ENCODE measurements around the gene RILPL1.
"Not testable (repeated sequence)": the region's sequence is repeated elsewhere in the genome, so short reads cannot be mapped to it uniquely, and the experiment has no call there.

The RILPL1 gene

DNA sequence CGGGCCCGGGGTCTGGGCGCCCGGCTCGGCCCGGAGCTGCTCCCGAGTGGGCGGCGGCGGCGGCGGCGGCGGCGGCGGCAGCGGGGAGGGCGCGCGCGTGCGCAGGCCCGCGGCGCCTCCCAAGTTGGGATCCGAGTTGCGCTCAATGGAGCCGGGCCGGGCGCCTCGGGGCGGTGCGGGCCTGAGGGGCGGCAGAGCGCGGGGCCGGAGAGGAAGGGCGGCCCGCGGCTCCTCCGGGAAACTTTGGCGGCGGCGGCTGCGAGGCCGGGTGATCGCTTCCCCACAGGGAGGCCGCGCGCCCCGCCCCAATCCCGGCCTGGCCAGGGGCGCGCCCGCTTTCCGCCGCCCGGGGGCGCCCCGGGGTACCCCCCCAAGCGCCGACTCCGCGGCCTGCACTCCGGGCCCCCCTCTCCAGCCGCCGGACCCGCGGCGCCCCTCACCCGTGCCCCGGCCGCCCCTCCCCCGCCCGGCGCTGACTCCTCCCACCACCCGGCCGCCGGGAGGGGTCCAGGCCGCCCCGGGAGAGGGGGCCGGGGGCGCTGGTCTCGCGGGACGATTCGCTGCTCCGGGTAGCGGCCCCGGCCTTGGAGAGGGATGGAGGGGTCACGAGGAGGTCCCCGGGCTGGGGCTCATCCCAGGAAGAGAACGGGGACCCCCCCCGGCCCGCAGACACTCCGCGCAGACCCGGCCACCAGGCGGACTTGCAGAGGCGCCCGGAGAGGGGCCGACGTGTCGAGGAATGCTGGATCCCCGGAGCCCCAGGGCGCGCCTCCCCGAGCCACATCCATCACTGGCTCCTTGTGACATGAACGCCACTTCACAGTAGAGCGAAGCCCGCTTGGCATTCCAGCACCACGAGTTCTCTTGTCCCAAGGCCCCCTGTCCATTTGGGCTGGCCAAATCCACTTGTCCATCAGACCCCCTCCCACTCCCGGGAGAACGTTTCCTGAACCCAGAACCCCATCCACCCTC lies at the start of gene RILPL1:
TSS of gene RILPL1 (minus strand) at position 48 of the 972 bp plus-strand sequence. CDS start 237 bp downstream, outside the sequence.
- peak; percentile 26 for DNase-seq

DNA sequence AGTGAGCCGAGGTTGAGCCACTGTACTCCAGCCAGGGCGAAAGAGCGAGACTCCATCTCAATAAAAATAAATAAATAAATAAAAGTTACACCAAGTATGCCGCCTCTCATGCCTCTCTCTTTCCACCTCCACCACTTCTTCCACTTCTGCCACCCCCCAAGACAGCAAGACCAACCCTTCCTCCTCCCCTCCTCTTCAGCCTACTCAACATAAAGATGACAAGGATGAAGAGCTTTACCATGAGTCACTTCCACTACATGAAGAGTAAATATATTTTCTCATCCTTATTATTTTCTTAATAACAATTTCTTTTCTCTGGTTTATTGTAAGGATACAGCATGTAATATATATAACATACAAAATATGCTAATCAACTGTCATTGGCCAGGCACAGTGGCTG lies 47.3 kb upstream of the RILPL1 start:
- DNase-seq = no peak

- DNase-seq = not testable (repeated sequence)
These were observed 45.3 kb upstream of the RILPL1 start for GRCh38 chr12:123578829-123579228.

- no peak for DNase-seq
These were observed 44.7 kb upstream of the RILPL1 start for GRCh38 chr12:123578243-123578642.

- no peak for DNase-seq
These were observed 43.1 kb upstream of the RILPL1 start for GRCh38 chr12:123576611-123577010.

DNA sequence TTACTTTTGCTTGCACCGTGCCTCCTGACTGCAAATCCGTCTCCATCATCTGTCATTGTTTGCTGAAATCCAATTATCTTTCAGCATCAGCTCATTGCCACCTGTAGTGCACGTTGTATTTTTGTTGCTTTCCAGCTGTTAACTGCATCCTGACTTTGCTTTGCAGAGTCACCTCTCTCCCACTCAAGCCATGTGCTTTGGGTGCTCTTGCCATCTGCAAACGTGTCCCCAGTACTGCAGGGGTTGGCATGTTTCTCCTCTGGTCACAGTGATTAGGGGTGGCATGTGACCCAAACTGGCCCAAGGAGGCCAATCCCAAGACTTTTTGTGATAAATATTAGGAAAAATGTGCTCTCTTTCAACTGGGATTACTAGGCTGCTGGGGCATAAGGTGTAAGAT lies 40.4 kb upstream of the RILPL1 start:
- no peak for DNase-seq

GRCh38 chr12:123572391-123572790 lies 38.9 kb upstream of the RILPL1 start:
- DNase-seq = no peak

- DNase-seq = no peak
These were observed 37.9 kb upstream of the RILPL1 start for GRCh38 chr12:123571343-123571813.

GRCh38 chr12:123559468-123559867 lies 25.9 kb upstream of the RILPL1 start:
- no peak for DNase-seq

DNA sequence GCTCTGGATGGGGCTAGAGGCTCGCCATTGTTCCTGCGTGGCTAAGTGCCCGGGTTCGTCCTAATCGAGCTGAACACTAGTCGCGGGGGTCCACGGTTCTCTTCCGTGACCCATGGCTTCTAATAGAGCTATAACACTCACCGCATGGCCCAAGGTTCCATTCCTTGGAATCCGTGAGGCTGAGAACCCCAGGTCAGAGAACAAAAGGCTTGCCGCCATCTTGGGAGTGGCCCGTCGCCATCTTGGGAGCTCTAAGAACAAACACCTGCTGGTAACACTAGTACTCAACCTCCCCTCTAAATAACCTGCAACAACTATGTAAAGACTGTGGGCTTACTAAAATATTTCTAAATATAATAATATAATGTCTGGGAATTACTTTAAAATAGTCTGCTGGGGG lies 25.0 kb upstream of the RILPL1 start:
- not testable (repeated sequence) for DNase-seq

- DNase-seq = not testable (repeated sequence)
These were observed 21.3 kb upstream of the RILPL1 start for GRCh38 chr12:123554843-123555242.

DNA sequence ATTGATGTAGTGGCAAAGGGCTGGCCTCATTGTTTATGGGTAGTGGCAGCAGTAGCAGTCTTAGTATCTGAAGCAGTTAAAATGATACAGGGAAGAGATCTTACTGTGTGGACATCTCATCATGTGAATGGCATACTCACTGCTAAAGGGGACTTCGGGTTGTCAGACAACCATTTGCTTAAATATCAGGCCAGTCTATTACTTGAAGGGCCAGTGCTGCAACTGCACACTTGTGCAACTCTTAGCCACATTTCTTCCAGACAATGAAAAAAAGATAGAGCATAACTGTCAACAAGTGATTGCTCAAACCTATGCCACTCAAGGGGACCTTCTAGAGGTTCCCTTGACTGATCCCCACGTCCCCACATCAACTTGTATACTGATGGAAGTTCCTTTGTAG lies 20.6 kb upstream of the RILPL1 start:
- not testable (repeated sequence) for DNase-seq

GRCh38 chr12:123550700-123551099 lies 17.2 kb upstream of the RILPL1 start:
- DNase-seq = no peak

DNA sequence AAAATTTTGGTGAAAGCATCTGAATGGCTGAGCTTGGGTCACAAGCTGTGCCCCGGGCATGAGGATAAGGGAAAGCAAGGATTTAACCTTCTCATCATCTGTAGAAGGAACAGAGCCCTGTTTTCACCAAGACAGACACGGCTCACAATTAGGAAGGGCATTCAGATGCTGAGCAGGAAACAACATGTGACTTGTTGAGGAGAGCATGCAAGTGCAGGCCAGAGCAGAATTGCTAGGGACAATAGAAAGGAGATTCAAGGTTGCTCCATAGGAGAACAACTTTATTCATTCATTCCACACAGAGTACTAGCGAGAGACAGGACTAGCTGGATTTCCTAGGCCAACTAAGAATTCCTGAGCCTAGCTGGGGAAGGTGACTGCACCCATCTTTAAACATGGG lies 14.6 kb upstream of the RILPL1 start:
- no peak for DNase-seq

DNA sequence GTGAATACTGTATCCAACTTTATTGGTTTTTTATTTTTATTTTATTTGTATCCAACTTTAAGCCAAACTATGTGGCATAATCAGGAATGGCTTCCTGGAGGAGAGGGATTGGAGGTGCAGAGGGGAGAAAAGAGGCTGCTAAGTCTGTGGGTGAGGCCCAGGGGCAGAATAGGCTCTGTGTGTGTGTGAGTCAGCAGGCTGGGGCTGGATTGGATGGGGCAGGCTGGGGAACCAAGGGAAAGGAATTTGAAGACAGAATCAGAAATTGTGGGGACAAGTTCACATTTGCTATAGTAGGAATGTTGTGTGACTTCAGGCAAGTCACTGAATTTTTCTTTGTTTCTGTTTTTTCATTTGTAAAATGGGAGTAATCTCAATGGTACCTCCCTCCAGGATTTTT lies 12.8 kb upstream of the RILPL1 start:
- DNase-seq = no peak

DNA sequence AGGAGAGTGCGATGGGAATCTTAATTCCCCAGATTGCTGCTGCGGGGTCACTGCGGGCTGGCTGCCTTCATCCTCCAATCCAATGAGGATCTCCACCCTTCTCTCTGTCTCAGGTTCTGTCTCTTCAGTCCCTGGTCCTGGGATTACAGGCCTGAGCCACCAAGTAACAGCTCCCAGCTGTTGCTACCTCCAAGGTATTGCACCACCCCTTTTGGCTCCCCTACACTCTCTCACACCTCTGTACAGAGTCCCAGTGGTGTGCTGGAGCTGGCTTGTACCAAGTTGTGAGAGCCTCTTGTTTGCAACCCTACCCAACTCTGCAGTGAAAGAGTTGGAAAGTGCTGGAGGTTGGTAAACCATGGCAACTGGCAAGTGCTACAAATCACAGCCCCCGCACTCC lies 10.0 kb upstream of the RILPL1 start:
- DNase-seq = no peak

GRCh38 chr12:123540899-123541662 lies 7.6 kb upstream of the RILPL1 start:
- no peak for DNase-seq

DNA sequence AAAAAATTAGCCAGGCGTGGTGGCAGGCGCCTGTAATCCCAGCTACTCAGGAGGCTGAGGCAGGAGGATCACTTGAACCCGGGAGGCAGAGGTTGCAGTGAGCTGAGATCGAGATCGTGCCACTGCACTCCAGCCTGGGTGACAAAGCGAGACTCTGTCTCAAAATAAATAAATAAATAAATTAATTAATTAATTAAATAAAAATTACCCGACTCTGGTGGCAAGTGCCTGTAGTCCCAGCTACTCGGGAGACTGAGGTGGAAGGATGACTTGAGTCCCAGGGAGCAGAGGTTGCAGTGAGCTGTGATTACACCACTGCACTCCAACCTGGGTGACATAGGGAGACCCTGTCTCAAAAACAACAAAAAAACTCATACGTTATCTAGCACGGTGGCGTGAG lies 2.4 kb upstream of the RILPL1 start:
- DNase-seq = not testable (repeated sequence)

DNA sequence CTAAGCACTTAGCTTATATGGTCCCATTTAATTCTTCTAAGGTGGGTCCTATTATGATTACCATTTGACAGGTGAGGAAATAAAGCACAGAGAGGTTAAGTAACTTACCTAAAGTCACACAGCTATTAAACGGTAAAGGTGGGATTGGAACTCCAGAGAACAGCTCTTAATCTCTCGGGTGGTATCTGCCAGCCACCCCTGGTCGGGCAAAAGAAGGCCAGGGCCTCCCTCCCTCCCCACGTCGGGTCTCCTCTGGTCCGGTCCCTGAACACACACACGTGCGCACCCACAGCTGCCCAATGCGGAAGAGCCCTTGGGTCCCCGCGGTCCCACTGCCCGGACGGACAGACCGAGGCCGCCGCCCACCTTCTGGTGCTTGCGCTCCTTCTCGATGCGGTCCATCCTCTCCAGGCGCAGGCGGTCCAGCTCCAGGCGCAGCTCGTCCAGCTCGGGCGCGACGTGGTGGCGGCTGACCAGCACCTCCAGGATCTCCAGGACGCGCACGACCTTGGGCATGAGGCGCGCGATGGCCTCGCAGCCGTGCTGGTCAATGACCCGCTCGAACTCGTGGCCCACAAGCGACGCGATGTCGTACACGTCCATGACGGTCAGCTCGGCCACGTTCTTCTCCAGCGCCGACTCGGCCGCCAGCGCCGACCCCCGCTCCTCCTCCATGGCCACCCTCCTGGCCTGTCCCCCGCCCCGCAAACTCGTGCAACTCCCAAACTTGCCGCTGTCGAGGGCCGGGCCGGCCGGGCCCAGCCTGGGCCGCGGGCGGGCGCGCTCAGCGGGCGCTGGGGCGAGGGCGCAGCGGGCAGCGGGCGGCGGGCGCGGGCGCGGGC lies 490 bp downstream of the RILPL1 start:
- DNase-seq = no peak

GRCh38 chr12:123532019-123532418 lies 1.5 kb downstream of the RILPL1 start:
- DNase-seq = peak; percentile 6

GRCh38 chr12:123531091-123531490 lies 2.4 kb downstream of the RILPL1 start:
- DNase-seq = no peak

DNA sequence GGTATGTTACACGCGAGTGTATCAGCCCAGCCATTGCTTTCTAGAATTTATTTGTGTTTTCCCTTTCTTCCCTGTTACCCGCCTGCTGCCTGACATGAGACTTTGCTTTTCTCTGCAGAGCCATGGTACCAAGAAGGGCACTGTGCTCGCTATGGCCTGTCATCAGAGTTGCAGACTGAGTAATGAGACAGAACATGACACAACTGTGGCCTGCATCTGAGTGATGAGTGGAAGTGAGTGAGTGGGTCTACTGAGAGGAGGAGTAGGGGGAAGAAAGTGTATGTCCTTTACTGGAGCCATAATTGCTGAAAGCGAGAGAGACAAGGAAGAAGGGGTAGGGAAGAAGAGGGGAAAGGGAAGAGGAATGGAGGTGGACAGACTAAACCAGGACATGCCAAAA lies 2.9 kb downstream of the RILPL1 start:
- DNase-seq = peak; percentile 21

- DNase-seq = no peak
These were observed 3.8 kb downstream of the RILPL1 start for GRCh38 chr12:123529686-123530085.

Measured in stimulated activated CD4-positive, alpha-beta T cell treated with anti-CD3 and anti-CD28 coated beads, Interleukin-1b, Interleukin-23, amount 100 ng/mL, for 48 hours (primary cell).